Breast epithelium (tissue), 3 donors: ENCODE measurements around the gene CEP20.

Experiments used
- CTCF ChIP-seq, 3 donors: fragments of 450-650 bp; IDR thresholded peaks; one replicate each; pipeline ENCODE4 v1.5.1; 2016 to 2017; ENCODE audit warnings: antibody characterized with exemption in 3 of 3, mild to moderate bottlenecking in 3 of 3, moderate library complexity in 3 of 3
- POLR2A ChIP-seq: fragments of 450-650 bp; IDR thresholded peaks from one replicate; pipeline ENCODE4 v1.6.1; 2016; ENCODE audit warnings: antibody characterized with exemption, mild to moderate bottlenecking, moderate library complexity
- POLR2AphosphoS5 ChIP-seq, 3 donors: sonication (generic); formaldehyde crosslinking; IDR thresholded peaks; one replicate each; pipeline ENCODE4 v1.6.1; 2017; ENCODE audit warnings: antibody characterized with exemption in 3 of 3

GRCh38 chr16:15900357-15900756, 12.0 kb upstream of the CEP20 start:
- TF ChIP-seq CTCF (IDR thresholded peaks at IDR 0.05) (no peak), POLR2AphosphoS5 (IDR thresholded peaks at IDR 0.05) (no peak), POLR2A (no peak)
